ENCODE measurements around the gene USP16.

The USP16 gene

GRCh38 chr21:29085106-29085752 is 60.8 kb downstream of the USP16 start:
- no peak for DNase-seq

GRCh38 chr21:29091033-29091432 is 66.6 kb downstream of the USP16 start:
- DNase-seq, result no peak

DNA sequence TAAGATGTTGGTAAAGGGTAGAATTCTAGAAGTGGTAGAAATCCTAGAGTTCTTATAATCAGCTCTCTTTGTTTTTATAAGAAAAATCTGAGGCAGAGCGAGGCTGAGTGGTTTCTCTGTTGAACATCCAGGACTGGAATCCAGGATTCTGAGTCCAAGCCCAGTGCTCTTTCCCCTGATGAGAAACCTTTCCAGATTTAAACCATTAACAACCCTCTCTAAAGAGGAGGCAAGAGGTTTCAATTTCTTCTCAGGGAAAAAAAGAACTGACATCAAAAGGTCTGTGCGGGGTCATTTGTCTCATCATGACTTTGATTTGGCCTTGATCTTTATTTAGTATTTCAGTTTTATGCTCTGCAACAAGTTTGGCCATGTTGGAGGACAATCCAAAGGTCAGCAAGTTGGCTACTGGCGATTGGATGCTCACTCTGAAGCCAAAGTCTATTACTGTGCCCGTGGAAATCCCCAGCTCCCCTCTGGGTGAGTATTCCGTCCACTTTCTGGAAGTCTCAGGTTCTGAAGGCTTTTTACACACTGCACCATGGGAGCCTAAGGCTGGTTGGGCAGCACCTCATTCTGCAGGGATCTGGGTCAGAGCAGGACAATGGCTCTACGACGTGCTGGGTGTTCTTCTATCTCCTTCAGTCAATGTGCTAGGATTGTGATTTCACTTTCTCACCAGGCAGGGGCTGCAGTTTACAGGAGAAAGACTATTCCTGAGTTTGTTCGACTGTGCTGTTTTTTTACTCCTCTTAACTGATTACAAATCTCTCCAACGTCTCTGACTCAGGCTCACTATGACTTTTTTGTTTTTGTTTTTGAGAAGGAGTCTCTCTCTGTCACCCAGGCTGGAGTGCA is 67.9 kb downstream of the USP16 start:
- DNase-seq, result no peak

- no peak for DNase-seq
Measured at GRCh38 chr21:29096218-29097015, 71.9 kb downstream of the USP16 start.

GRCh38 chr21:29098156-29098555 is 73.7 kb downstream of the USP16 start:
- no peak for DNase-seq

DNA sequence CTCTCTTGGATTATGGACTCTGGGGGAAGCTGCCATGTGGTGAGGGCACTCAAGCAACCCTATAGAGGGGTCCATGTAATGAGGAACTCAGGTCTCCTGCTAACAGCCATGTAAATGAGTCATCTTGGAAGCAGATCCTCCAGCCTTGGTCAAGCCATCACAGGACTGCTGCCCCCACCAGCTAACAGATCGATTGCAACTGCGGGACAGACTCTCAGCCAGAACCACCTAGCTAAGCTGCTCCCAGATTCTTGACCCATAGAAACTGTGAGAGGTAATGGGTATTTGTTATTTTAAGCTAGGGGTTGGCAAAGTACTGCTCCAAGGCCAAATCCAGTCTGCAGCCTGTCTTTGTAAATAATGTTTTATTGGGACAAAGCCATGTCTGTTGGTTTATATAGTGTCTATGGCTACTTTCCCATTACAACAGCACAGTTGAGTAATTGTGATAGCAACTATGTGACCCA is 78.4 kb downstream of the USP16 start:
- DNase-seq, result no peak

Measured in activated T-cell treated with anti-CD3 and anti-CD28 coated beads for 4 hours (primary cell).